Stimulated activated CD4-positive, alpha-beta T cell treated with anti-CD3 and anti-CD28 coated beads, Interleukin-4, amount 100 ng/mL, for 48 hours (primary cell): ENCODE results near the gene DCK.

ENCODE experiments used
- DNase-seq, 2 donors: peaks; one replicate each; pipeline ENCODE4 v3.0.0-alpha.2; 2020; ENCODE audit warnings: low read depth in 2 of 2

The DCK gene

GRCh38 chr4:70993181-70994068 is at the start of gene DCK:
DCK (plus strand) TSS chr4:70993649; CDS start chr4:70993836, 187 bp downstream.
- DNase-seq: peak; percentile 79 to 84

GRCh38 chr4:70945046-70945445 is 48.4 kb upstream of the DCK start:
- no peak for DNase-seq

GRCh38 chr4:70945452-70946055 is 47.9 kb upstream of the DCK start:
- DNase-seq: no peak

GRCh38 chr4:70946939-70947338 is 46.5 kb upstream of the DCK start:
- DNase-seq: no peak

GRCh38 chr4:70948665-70949260 is 44.7 kb upstream of the DCK start:
- no peak for DNase-seq

GRCh38 chr4:70954032-70954431 is 39.4 kb upstream of the DCK start:
- DNase-seq: no peak

- no peak for DNase-seq
Measured at GRCh38 chr4:70956549-70957210, 36.8 kb upstream of the DCK start.

- DNase-seq: no peak
Measured at GRCh38 chr4:70958681-70959080, 34.8 kb upstream of the DCK start.

GRCh38 chr4:70969076-70969475 is 24.4 kb upstream of the DCK start:
- DNase-seq: no peak

- DNase-seq: no peak
Measured at GRCh38 chr4:70976252-70976651, 17.2 kb upstream of the DCK start.

- no peak for DNase-seq
Measured at GRCh38 chr4:70979445-70980008, 13.9 kb upstream of the DCK start.

GRCh38 chr4:70980196-70980595 is 13.3 kb upstream of the DCK start:
- no peak for DNase-seq

GRCh38 chr4:70984106-70984505 is 9.3 kb upstream of the DCK start:
- DNase-seq: no peak

GRCh38 chr4:70984589-70984988 is 8.9 kb upstream of the DCK start:
- DNase-seq: no peak

- DNase-seq: no peak
Measured at GRCh38 chr4:70991596-70991995, 1.9 kb upstream of the DCK start.

- DNase-seq: no peak
Measured at GRCh38 chr4:70992391-70992881, 1.0 kb upstream of the DCK start.

- no peak for DNase-seq
Measured at GRCh38 chr4:70994069-70994366, 569 bp downstream of the DCK start.

GRCh38 chr4:70994387-70995099 is 1.1 kb downstream of the DCK start:
- no peak for DNase-seq

GRCh38 chr4:70996018-70996360 is 2.5 kb downstream of the DCK start:
- no peak for DNase-seq

GRCh38 chr4:70997036-70997435 is 3.6 kb downstream of the DCK start:
- no peak for DNase-seq

- no peak for DNase-seq
Measured at GRCh38 chr4:70997546-70997945, 4.1 kb downstream of the DCK start.
